ENCODE measurements around the gene FNBP1L. TPM values are rescaled to one million over a fixed set of nuclear protein-coding genes. Genes with fewer than 3 reads are reported as not detected.

FNBP1L gene
- total RNA-seq, 2 donors from 2014 or later = 48.3 to 54.4 TPM

GRCh38 chr1:93554883-93555872 lies 107.3 kb downstream of the FNBP1L start:
- H3K4me3 ChIP-seq = no peak overlapping the region
- no peak for TF ChIP-seq CTCF (IDR thresholded peaks at IDR 0.05)
- intact Hi-C loops (cut with DNase I) = no loop called here
- no peaks in the 10 kb centered on the region for H3K9me3 ChIP-seq
- DNase-seq = no peak
- H3K27ac ChIP-seq = peak overlapping the region; percentile 53
- H3K36me3 ChIP-seq = no peaks in the 10 kb centered on the region
- no peaks in the 10 kb centered on the region for H3K27me3 ChIP-seq
- peak overlapping the region in 1 of 2 donors; percentile 1 for H3K9ac ChIP-seq (ENCODE audit: low read depth in 2 of 2, low read length in 2 of 2)
- H3K4me1 ChIP-seq = peaks cover 7% of the 10 kb centered on the region

- H3K4me1 ChIP-seq = peaks cover 7% of the 10 kb centered on the region
- H3K9ac ChIP-seq (ENCODE audit: low read depth in 2 of 2, low read length in 2 of 2) = no peak overlapping the region
- no peaks in the 10 kb centered on the region for H3K27me3 ChIP-seq
- no peak overlapping the region for H3K27ac ChIP-seq
- no peak overlapping the region for H3K4me3 ChIP-seq
- H3K36me3 ChIP-seq = no peaks in the 10 kb centered on the region
- no peak for TF ChIP-seq CTCF (IDR thresholded peaks at IDR 0.05)
- intact Hi-C loops (cut with DNase I) = no loop called here
- DNase-seq = no peak
- H3K9me3 ChIP-seq = no peaks in the 10 kb centered on the region
Observed at GRCh38 chr1:93556291-93556690, 108.4 kb downstream of the FNBP1L start.

DNA sequence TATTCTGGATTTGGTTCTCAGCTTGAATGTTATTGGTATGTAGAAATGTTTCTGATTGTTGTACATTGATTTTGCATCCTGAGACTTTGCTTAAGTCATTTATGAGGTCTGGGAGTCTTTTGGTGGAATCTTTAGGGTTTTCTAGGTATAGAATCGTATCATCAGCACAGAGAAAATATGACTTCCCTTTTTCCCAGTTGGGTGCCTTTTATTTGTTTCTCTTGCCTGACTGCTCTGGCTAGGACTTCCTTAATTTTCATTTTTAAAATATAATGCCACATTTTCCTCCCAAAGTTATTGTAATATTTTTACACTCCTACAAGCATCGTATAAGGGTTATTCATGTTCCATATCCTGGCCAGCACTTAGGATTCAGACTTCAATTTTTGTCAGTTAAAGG lies 111.1 kb downstream of the FNBP1L start:
- intact Hi-C loops (cut with DNase I) = no loop called here

DNA sequence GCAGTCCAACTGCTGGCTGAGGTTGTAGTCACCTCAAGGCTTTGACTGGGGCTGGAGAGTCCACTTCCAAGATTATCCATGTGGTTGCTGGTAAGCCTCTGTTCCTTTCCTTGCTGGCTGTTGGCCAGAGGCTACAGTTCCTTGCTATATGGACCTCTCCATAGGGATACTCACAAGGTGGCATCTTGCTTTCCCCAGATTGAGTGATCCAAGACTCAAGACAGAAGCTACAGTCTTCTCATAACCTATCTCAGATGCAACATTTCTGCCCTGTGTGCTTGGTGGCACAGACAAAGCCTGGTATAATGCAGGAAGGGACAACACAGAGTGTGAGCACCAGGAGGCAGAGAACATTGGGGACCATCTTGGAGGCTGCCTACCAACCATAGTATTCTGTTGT lies 111.8 kb downstream of the FNBP1L start:
- H3K9me3 ChIP-seq = no peaks in the 10 kb centered on the region
- H3K36me3 ChIP-seq = no peaks in the 10 kb centered on the region
- H3K9ac ChIP-seq (ENCODE audit: low read depth in 2 of 2, low read length in 2 of 2) = no peak overlapping the region
- no peak for TF ChIP-seq CTCF (IDR thresholded peaks at IDR 0.05)
- peaks cover 3% of the 10 kb centered on the region for H3K4me1 ChIP-seq
- H3K27ac ChIP-seq = no peak overlapping the region
- no peaks in the 10 kb centered on the region for H3K27me3 ChIP-seq
- no peak for DNase-seq
- intact Hi-C loops (cut with DNase I) = no loop called here
- H3K4me3 ChIP-seq = no peak overlapping the region

More for the DNA sequence above, 111.1 kb downstream of the FNBP1L start:
- H3K27ac ChIP-seq = no peak overlapping the region
- H3K9me3 ChIP-seq = no peaks in the 10 kb centered on the region
- H3K27me3 ChIP-seq = no peaks in the 10 kb centered on the region
- H3K9ac ChIP-seq (ENCODE audit: low read depth in 2 of 2, low read length in 2 of 2) = no peak overlapping the region
- TF ChIP-seq CTCF (IDR thresholded peaks at IDR 0.05) = no peak
- no peak for DNase-seq
- no peaks in the 10 kb centered on the region for H3K36me3 ChIP-seq
- H3K4me1 ChIP-seq = peaks cover 7% of the 10 kb centered on the region
- no peak overlapping the region for H3K4me3 ChIP-seq

GRCh38 chr1:93565496-93566206 lies 117.7 kb downstream of the FNBP1L start:
- H3K4me3 ChIP-seq = no peak overlapping the region
- DNase-seq = no peak
- no peak overlapping the region for H3K27ac ChIP-seq

More at GRCh38 chr1:93565496-93566206, 117.7 kb downstream of the FNBP1L start:
- H3K9me3 ChIP-seq = no peaks in the 10 kb centered on the region
- no peaks in the 10 kb centered on the region for H3K4me1 ChIP-seq
- peaks cover 6% of the 10 kb centered on the region for H3K36me3 ChIP-seq
- intact Hi-C loops (cut with DNase I) = no loop called here
- no peak for TF ChIP-seq CTCF (IDR thresholded peaks at IDR 0.05)
- no peaks in the 10 kb centered on the region for H3K27me3 ChIP-seq
- H3K9ac ChIP-seq (ENCODE audit: low read depth in 2 of 2, low read length in 2 of 2) = no peak overlapping the region

Data from colonic mucosa (tissue), 4 donors.